CD4-positive, alpha-beta T cell treated with Interleukin-10 for 1 hour (primary cell): ENCODE measurements around the gene GRAMD2A.

Experiments
- DNase-seq: peaks from one replicate; pipeline ENCODE4 v3.0.0-alpha.2; 2020

Gene GRAMD2A

GRCh38 chr15:72166716-72167417 is 30.7 kb downstream of the GRAMD2A start:
- DNase-seq, result no peak

GRCh38 chr15:72163719-72164118 is 33.9 kb downstream of the GRAMD2A start:
- DNase-seq, result no peak

GRCh38 chr15:72162569-72162968 is 35.0 kb downstream of the GRAMD2A start:
- no peak for DNase-seq

- DNase-seq, result no peak
Observed at GRCh38 chr15:72161361-72162132, 36.0 kb downstream of the GRAMD2A start.

GRCh38 chr15:72160696-72161245 is 36.8 kb downstream of the GRAMD2A start:
- no peak for DNase-seq

GRCh38 chr15:72156928-72157327 is 40.7 kb downstream of the GRAMD2A start:
- DNase-seq, result no peak

- peak; percentile 79 for DNase-seq
Observed at GRCh38 chr15:72155635-72156616, 41.7 kb downstream of the GRAMD2A start.

GRCh38 chr15:72155003-72155621 is 42.5 kb downstream of the GRAMD2A start:
- no peak for DNase-seq

- no peak for DNase-seq
Observed at GRCh38 chr15:72154316-72154715, 43.3 kb downstream of the GRAMD2A start.

GRCh38 chr15:72153269-72154000 is 44.2 kb downstream of the GRAMD2A start:
- no peak for DNase-seq

GRCh38 chr15:72147418-72147817 is 50.2 kb downstream of the GRAMD2A start:
- DNase-seq, result no peak

- DNase-seq, result no peak
Observed at GRCh38 chr15:72146934-72147333, 50.7 kb downstream of the GRAMD2A start.

GRCh38 chr15:72146221-72146620 is 51.4 kb downstream of the GRAMD2A start:
- DNase-seq, result no peak

- DNase-seq, result no peak
Observed at GRCh38 chr15:72141171-72142084, 56.2 kb downstream of the GRAMD2A start.

GRCh38 chr15:72140088-72140487 is 57.5 kb downstream of the GRAMD2A start:
- no peak for DNase-seq

GRCh38 chr15:72139667-72140066 is 57.9 kb downstream of the GRAMD2A start:
- no peak for DNase-seq

- no peak for DNase-seq
Observed at GRCh38 chr15:72136170-72137051, 61.2 kb downstream of the GRAMD2A start.

- DNase-seq, result no peak
Observed at GRCh38 chr15:72135719-72136118, 61.9 kb downstream of the GRAMD2A start.

GRCh38 chr15:72133211-72133610 is 64.4 kb downstream of the GRAMD2A start:
- DNase-seq, result no peak
